ENCODE results near the gene XRRA1.
A peak's percentile ranks its signal among the peaks of the same experiment; 100 is the strongest.

XRRA1 gene

DNA sequence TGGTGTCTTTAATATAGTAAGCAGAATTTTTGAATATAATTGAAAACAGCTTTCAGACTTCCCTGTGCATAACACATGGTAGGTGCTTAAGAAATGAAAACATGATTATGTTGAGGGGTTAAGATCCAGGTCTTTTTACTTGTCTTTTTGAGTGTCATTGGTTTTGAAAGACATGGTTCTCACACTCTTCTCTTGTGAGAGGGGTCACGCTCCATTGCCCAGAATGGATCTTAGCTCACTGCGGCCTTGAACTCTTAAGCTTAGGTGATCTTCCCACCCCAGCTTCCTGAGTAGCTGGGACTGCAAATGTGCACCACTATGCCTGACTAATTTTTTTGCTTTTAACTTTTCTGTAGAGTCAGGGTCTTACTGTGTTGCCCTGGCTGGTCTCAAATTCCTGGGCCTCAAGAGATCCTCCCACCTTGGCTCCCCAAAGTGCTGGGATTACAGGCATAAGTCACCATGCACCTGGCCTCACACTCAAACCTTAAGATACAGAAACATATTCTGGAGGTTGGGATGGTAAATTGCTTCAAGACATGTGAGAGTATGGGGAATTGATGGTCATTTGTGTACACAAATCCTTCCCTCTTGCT lies 1.6 kb upstream of the XRRA1 start:
- no peak for DNase-seq

- no peak for DNase-seq
Measured at GRCh38 chr11:74949753-74950137, 854 bp upstream of the XRRA1 start.

- no peak for DNase-seq
Measured at GRCh38 chr11:74948546-74948897, 369 bp downstream of the XRRA1 start.

- DNase-seq, result no peak
Measured at GRCh38 chr11:74942073-74942759, 6.7 kb downstream of the XRRA1 start.

DNA sequence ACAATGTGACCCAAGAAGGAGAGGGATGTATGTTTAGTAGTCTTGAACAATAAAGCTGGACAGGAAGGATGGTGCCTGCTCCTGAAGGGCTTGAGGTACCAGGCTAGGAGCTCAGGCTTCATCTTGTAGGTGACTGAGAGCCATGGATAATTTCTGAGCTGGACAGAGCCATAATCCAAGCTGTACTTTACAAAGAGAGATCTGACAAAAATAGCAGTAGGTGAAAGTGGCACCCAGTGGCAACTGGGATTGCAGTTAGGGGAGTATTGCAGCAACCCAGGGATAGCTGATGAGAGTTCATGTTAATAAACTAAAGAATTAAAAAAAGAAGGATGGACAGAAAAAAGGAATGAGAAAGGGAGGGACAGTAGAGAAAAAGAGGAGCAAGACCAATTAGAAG lies 7.4 kb downstream of the XRRA1 start:
- DNase-seq, result no peak

DNA sequence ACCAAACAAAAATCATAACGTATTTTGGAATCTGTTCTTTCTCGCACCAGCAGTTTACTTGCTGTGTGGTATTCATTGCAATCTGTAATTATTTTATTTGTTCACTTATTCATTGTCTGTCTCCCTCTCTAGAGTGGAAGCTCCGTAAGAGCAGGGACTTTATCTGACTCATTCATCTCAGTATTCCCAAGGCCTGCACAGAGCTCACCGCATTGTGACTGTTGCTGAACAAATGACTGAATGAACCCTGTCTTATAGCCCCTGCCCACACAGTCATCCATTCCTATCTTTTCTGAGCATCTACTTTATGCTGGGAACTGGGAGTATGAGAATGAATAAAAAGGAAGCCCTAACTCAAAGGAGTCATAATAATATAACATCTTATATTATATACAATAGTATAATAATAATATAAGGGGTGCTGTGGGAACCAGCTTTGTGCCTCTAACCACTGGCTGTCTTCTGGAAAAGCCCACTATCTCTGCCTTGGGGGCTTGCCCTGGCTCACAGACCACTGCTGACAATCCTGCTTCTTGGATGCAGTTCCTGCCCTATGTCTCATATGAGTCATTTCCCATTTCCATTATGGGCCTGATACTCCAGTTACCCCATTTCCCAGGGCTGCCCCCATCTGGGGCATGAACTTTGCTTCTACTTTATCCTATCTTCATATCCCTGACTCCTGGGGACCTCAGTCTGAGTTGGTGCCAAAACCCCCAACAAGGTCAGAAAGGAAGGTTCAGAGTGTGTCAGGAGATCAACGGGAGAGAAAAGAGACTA lies 11.0 kb downstream of the XRRA1 start:
- DNase-seq, result no peak

- no peak for DNase-seq
Measured at GRCh38 chr11:74936976-74937375, 11.9 kb downstream of the XRRA1 start.

- no peak for DNase-seq
Measured at GRCh38 chr11:74936087-74936486, 12.8 kb downstream of the XRRA1 start.

DNA sequence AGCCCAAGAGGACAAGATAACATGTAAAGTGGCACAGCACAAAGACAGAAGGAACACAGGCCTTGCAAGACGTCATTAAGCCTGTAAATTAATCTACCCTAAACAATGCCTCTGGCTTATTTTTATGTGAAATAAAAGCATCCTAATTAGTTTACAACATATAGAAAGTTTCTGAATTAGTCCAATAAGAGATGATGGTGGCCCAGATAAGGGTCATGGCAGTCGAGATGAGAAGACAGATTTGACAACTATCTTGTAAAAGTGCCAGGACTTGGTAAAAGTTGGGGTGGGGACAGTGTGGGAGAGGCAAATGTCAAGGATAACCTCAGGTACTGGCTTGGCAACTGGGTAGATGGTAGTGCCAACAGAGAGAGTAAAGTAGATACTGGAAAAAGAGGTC lies 13.6 kb downstream of the XRRA1 start:
- DNase-seq, result no peak

DNA sequence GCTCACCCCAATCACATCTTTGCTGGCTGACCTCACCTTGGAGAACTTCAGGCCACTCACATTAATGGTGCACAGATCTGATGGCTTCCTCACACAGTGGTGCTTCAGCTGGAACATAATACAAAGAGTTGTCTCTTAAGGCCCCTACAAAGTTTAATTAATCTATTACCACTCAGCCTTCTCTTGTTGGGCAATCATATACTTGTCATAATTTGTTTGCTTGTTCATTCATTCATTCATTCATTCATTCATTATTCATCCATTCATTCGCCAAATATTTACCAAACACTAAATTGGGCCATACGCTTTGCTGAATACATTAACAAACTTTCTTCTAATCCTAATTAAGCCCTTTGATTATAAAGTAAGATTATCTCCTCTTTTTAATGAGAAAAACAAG lies 15.1 kb downstream of the XRRA1 start:
- no peak for DNase-seq

GRCh38 chr11:74932797-74933196 lies 16.1 kb downstream of the XRRA1 start:
- no peak for DNase-seq

DNA sequence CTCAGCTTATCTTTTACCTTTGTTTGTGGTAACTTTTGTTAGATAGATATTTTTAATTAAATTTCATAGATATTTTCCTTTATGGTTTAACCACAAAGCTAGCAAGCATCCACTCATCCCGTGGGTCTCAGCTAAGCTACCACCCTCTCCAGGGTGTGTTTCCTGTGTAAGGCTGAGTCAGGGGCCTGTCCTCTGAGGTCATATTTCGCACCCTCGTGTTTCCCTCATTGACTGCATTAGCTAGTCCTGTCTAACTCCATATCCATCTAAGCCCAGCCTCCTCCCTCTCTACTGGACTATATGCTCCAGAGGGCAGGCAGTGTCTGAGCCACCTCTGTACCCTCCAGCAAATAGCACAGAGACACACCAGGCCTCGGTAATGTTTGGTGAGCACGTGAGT lies 16.7 kb downstream of the XRRA1 start:
- no peak for DNase-seq

DNA sequence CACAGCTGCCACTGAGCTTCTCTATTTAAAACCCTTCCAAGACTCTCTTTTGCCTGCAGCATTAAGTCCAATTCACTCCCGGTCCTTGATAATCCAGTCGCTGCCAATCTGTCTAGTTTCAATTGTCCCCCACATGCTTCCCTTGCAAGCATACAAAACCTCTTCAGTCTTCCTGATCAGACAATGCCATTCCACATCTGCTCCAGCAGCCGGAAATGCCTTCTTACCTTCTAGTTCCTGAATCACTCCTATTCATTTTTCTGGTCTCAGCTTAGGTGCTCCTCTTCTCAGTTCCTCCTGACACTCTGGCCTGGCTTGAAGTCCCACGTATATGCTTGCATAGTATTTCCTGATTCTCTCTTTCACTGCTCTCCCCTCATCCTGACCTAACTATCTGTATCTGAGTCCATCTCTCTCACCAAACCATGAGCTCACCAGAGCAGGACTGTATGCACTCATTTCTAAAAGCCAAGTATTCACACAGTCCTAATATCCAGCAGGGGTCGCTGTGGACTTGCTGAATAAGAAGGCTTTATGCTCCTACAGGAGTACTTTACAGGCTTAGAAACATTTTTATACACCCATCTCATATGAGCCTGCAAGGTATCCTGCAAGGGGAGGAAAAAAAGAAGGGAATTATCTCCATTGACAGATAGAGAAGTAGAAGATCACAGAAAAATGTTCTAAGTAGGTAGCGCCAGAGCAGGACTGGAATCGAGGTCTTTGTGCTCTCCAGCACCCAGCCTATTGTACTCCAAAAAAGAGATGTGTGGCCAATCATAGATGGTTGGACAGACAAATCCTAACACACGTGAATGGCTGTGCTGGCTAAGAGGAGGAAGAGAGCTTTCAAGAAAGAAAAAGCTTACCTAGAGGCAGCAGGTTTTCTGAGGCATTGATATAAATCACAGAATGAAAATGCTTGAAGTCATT lies 19.2 kb downstream of the XRRA1 start:
- DNase-seq, result peak; percentile 28

DNA sequence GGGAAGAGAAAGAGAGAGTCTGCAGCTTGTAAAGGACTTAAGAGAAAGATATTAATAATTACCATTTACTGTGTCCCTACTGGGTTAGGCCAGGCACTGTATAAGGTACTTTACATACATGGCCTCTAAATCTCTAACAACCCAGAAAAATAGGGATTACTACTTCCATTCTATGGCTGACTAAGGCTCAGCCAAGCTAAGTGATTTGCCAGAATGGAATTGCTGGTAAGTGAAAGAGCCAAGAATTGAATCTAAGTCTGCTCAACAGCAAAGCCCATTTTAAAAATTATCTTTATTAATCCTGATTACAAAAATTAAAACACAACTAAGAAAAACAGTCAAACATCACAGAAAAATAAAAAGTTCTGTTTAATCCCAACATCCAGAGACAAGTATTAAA lies 21.4 kb downstream of the XRRA1 start:
- DNase-seq, result no peak

GRCh38 chr11:74926304-74927030 lies 22.4 kb downstream of the XRRA1 start:
- no peak for DNase-seq

- DNase-seq, result no peak
Measured at GRCh38 chr11:74925281-74925680, 23.6 kb downstream of the XRRA1 start.

- no peak for DNase-seq
Measured at GRCh38 chr11:74923125-74923524, 25.8 kb downstream of the XRRA1 start.

DNA sequence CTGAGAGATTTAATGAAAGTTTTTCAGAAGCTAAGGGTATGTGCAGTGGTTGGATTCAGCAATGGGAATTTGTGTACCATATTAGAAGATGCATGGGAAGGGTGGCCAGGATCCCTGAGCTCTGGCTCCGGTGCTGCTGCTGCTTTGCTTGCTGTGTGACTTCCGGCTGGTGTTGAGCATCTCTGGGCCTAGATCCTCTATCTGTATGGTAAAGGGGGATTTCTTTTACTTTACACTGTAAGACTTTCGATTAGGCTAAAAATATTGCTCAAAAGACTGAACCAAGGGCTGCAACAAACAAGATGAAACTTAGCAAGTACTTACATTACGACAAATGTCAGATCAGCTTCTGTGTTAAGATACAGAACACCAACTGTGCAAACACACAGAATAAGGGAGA lies 39.1 kb downstream of the XRRA1 start:
- DNase-seq, result no peak

DNA sequence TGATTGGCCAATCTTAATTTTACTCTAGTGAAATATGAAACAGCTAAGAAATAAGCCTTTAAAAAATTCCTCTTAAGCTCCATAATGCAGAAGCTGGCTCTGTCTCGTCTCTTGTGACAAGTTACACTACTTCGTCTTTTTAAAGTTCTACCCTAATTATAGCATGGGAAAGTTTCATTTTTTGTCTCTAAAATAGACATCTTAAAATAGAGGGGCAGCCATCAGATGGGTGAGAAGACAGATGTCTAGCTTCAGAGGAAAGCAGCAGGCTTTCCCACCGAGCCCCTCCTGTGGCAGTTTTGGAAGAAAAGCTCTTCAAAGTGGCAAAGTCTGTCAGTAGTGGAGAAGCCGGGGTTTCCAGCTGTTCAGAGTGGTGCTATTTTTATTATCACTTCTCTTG lies 39.5 kb downstream of the XRRA1 start:
- no peak for DNase-seq

DNA sequence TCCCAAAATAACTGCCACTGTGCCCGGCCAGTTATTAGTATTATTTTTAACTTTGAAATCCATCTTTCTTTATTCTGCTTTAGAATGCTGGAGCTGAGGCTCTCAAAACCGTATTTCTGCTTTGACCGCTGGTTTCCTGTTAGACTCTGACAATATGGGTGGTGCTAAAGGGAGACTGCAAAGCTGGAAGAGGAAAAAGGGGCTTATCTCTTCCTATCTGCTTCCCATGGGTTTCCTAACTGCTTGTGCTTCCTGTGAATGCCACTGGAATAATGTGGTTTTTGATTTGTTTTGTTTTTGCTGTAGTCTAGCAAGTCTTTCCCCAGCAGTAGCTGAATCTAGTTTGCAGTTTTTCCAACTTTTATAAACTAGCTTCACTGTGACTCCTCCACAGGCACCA lies 43.6 kb downstream of the XRRA1 start:
- DNase-seq, result no peak

- DNase-seq, result no peak
Measured at GRCh38 chr11:74902342-74902741, 46.5 kb downstream of the XRRA1 start.

DNA sequence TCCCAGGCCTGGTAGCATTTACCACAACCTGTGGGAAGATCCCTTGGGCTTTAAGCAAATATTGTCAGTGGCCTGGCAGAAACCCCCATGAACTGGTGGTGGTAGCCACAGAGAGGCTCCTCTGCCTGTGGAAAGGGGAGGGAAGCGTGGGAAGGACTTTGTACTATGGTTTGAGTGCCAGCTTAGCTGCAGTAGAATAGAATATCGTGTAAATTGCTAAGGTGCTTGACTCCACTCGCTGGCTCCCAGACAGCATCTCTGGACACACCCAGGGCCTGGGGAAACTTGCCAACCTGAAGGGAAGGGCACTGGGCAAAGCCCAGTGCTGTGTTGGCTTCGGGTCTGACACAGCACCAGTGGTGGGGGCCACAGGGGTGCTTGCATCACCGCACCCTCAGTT lies 52.6 kb downstream of the XRRA1 start:
- no peak for DNase-seq

Measured in DMS 273 treated with DMSO at 0.1 percent for 48 hours (cell line).